ENCODE measurements around the gene ERICH4.

The ERICH4 gene

GRCh38 chr19:41441321-41441945, 1.5 kb upstream of the ERICH4 start:
- Histone ChIP-seq H2BK12ac (ENCODE audit: low read length) (no peak overlapping the region), H3K27ac (ENCODE audit: low read depth, low read length) (no peak overlapping the region), H3K14ac (ENCODE audit: low read length) (no peak overlapping the region), H3K4me1 (ENCODE audit: control insufficient read depth in 1 of 2, insufficient read depth in 2 of 2, low read length in 2 of 2) (no peaks in the 10 kb centered on the region), H3K9ac (ENCODE audit: low read length) (no peak overlapping the region), H4K8ac (ENCODE audit: low read depth, low read length) (no peak overlapping the region), H4K91ac (ENCODE audit: low read depth, low read length) (no peak overlapping the region), H3K79me1 (ENCODE audit: low read length) (peaks cover 2% of the 10 kb centered on the region), H3K18ac (ENCODE audit: low read length) (no peak overlapping the region), H3K23ac (ENCODE audit: low read length) (no peak overlapping the region), H4K12ac (ENCODE audit: low read depth, low read length) (no peak overlapping the region), H2BK5ac (ENCODE audit: low read depth, low read length, poor library complexity) (no peak overlapping the region), H3K4me2 (ENCODE audit: low read length) (no peak overlapping the region), H3K79me2 (ENCODE audit: control insufficient read depth, insufficient read depth, low read length, poor library complexity) (no peaks in the 10 kb centered on the region), H2AFZ (ENCODE audit: insufficient read depth, low read length, poor library complexity) (no peak overlapping the region), H3K9me3 (ENCODE audit: insufficient read depth, low read depth, low read length) (peaks cover 5% of the 10 kb centered on the region), H3K27me3 (ENCODE audit: insufficient read depth, low read length) (no peaks in the 10 kb centered on the region), H2BK120ac (ENCODE audit: insufficient read depth, low read length, poor library complexity) (no peak overlapping the region), H3K4ac (ENCODE audit: low read depth, low read length) (no peak overlapping the region), H2AK5ac (ENCODE audit: low read length) (no peak overlapping the region), H3K36me3 (ENCODE audit: control insufficient read depth in 1 of 2, insufficient read depth in 2 of 2, low read length in 2 of 2) (peaks cover 4 to 6% of the 10 kb centered on the region in 2 experiments), H3K4me3 (ENCODE audit: low read depth, low read length) (no peak overlapping the region)
- no CpG with 5 or more reads among the region's 15 CpGs for WGBS (ENCODE audit: extremely low coverage, insufficient coverage, insufficient read length)
- DNase-seq = no peak

- Histone ChIP-seq H4K12ac (ENCODE audit: low read depth, low read length) (no peak overlapping the region), H2BK5ac (ENCODE audit: low read depth, low read length, poor library complexity) (no peak overlapping the region), H3K79me2 (ENCODE audit: control insufficient read depth, insufficient read depth, low read length, poor library complexity) (no peaks in the 10 kb centered on the region), H3K4ac (ENCODE audit: low read depth, low read length) (no peak overlapping the region), H2BK12ac (ENCODE audit: low read length) (no peak overlapping the region), H4K91ac (ENCODE audit: low read depth, low read length) (no peak overlapping the region), H3K9me3 (ENCODE audit: insufficient read depth, low read depth, low read length) (peaks cover 5% of the 10 kb centered on the region), H3K4me1 (ENCODE audit: control insufficient read depth in 1 of 2, insufficient read depth in 2 of 2, low read length in 2 of 2) (no peaks in the 10 kb centered on the region), H3K4me3 (ENCODE audit: low read depth, low read length) (no peak overlapping the region), H3K27ac (ENCODE audit: low read depth, low read length) (no peak overlapping the region), H4K8ac (ENCODE audit: low read depth, low read length) (no peak overlapping the region), H3K27me3 (ENCODE audit: insufficient read depth, low read length) (no peaks in the 10 kb centered on the region), H3K36me3 (ENCODE audit: control insufficient read depth in 1 of 2, insufficient read depth in 2 of 2, low read length in 2 of 2) (no peaks in the 10 kb centered on the region), H3K9ac (ENCODE audit: low read length) (no peak overlapping the region), H3K18ac (ENCODE audit: low read length) (no peak overlapping the region), H2AK5ac (ENCODE audit: low read length) (no peak overlapping the region), H2BK120ac (ENCODE audit: insufficient read depth, low read length, poor library complexity) (no peak overlapping the region), H3K14ac (ENCODE audit: low read length) (no peak overlapping the region), H3K79me1 (ENCODE audit: low read length) (peaks cover 2% of the 10 kb centered on the region), H2AFZ (ENCODE audit: insufficient read depth, low read length, poor library complexity) (no peak overlapping the region), H3K4me2 (ENCODE audit: low read length) (no peak overlapping the region), H3K23ac (ENCODE audit: low read length) (no peak overlapping the region)
- no peak for DNase-seq
- WGBS (ENCODE audit: extremely low coverage, insufficient coverage, insufficient read length) = no CpG with 5 or more reads among the region's 6 CpGs
Measured at GRCh38 chr19:41443813-41444455, 978 bp downstream of the ERICH4 start.

- Histone ChIP-seq H3K4me1 (ENCODE audit: control insufficient read depth in 1 of 2, insufficient read depth in 2 of 2, low read length in 2 of 2) (no peaks in the 10 kb centered on the region), H3K9me3 (ENCODE audit: insufficient read depth, low read depth, low read length) (peaks cover 5% of the 10 kb centered on the region), H4K8ac (ENCODE audit: low read depth, low read length) (no peak overlapping the region), H3K36me3 (ENCODE audit: control insufficient read depth in 1 of 2, insufficient read depth in 2 of 2, low read length in 2 of 2) (no peaks in the 10 kb centered on the region), H2BK5ac (ENCODE audit: low read depth, low read length, poor library complexity) (no peak overlapping the region), H3K79me2 (ENCODE audit: control insufficient read depth, insufficient read depth, low read length, poor library complexity) (no peaks in the 10 kb centered on the region), H3K4me3 (ENCODE audit: low read depth, low read length) (no peak overlapping the region), H2BK12ac (ENCODE audit: low read length) (no peak overlapping the region), H3K4ac (ENCODE audit: low read depth, low read length) (no peak overlapping the region), H3K27ac (ENCODE audit: low read depth, low read length) (no peak overlapping the region), H3K23ac (ENCODE audit: low read length) (no peak overlapping the region), H4K12ac (ENCODE audit: low read depth, low read length) (no peak overlapping the region), H3K18ac (ENCODE audit: low read length) (no peak overlapping the region), H2BK120ac (ENCODE audit: insufficient read depth, low read length, poor library complexity) (no peak overlapping the region), H2AFZ (ENCODE audit: insufficient read depth, low read length, poor library complexity) (no peak overlapping the region), H3K27me3 (ENCODE audit: insufficient read depth, low read length) (no peaks in the 10 kb centered on the region), H3K4me2 (ENCODE audit: low read length) (no peak overlapping the region), H2AK5ac (ENCODE audit: low read length) (no peak overlapping the region), H3K9ac (ENCODE audit: low read length) (no peak overlapping the region), H3K14ac (ENCODE audit: low read length) (no peak overlapping the region), H4K91ac (ENCODE audit: low read depth, low read length) (no peak overlapping the region), H3K79me1 (ENCODE audit: low read length) (no peaks in the 10 kb centered on the region)
- DNase-seq = no peak
- no CpG with 5 or more reads among the region's 5 CpGs for WGBS (ENCODE audit: extremely low coverage, insufficient coverage, insufficient read length)
Measured at GRCh38 chr19:41445575-41445974, 2.6 kb downstream of the ERICH4 start.

GRCh38 chr19:41447732-41448332, 4.9 kb downstream of the ERICH4 start:
- Histone ChIP-seq H3K79me1 (ENCODE audit: low read length) (no peaks in the 10 kb centered on the region), H4K8ac (ENCODE audit: low read depth, low read length) (no peak overlapping the region), H4K91ac (ENCODE audit: low read depth, low read length) (no peak overlapping the region), H3K14ac (ENCODE audit: low read length) (no peak overlapping the region), H3K36me3 (ENCODE audit: control insufficient read depth in 1 of 2, insufficient read depth in 2 of 2, low read length in 2 of 2) (no peaks in the 10 kb centered on the region), H3K4ac (ENCODE audit: low read depth, low read length) (no peak overlapping the region), H3K27ac (ENCODE audit: low read depth, low read length) (no peak overlapping the region), H3K23ac (ENCODE audit: low read length) (no peak overlapping the region), H3K9me3 (ENCODE audit: insufficient read depth, low read depth, low read length) (peaks cover 5% of the 10 kb centered on the region), H2BK120ac (ENCODE audit: insufficient read depth, low read length, poor library complexity) (no peak overlapping the region), H3K27me3 (ENCODE audit: insufficient read depth, low read length) (no peaks in the 10 kb centered on the region), H2BK5ac (ENCODE audit: low read depth, low read length, poor library complexity) (no peak overlapping the region), H3K4me3 (ENCODE audit: low read depth, low read length) (no peak overlapping the region), H3K79me2 (ENCODE audit: control insufficient read depth, insufficient read depth, low read length, poor library complexity) (no peaks in the 10 kb centered on the region), H2BK12ac (ENCODE audit: low read length) (no peak overlapping the region), H3K4me2 (ENCODE audit: low read length) (no peak overlapping the region), H3K18ac (ENCODE audit: low read length) (no peak overlapping the region), H3K9ac (ENCODE audit: low read length) (no peak overlapping the region), H2AFZ (ENCODE audit: insufficient read depth, low read length, poor library complexity) (no peak overlapping the region), H2AK5ac (ENCODE audit: low read length) (no peak overlapping the region), H4K12ac (ENCODE audit: low read depth, low read length) (no peak overlapping the region), H3K4me1 (ENCODE audit: control insufficient read depth in 1 of 2, insufficient read depth in 2 of 2, low read length in 2 of 2) (no peaks in the 10 kb centered on the region)
- no peak for DNase-seq
- WGBS (ENCODE audit: extremely low coverage, insufficient coverage, insufficient read length) = no CpG with 5 or more reads among the region's 12 CpGs

Data from trophoblast cell (in vitro differentiated cells and primary cell).